ENCODE measurements around the gene KRTAP5-1.

Gene KRTAP5-1

GRCh38 chr11:1572197-1573076 lies 12.6 kb downstream of the KRTAP5-1 start, which contains the start of gene DUSP8:
Gene DUSP8 (minus strand): TSS chr11:1572271. CDS start chr11:1565826, 6,445 bp downstream.
- peak; percentile 89 for DNase-seq (ENCODE audit: low spot score)

- DNase-seq (ENCODE audit: low spot score), result no peak
Measured at GRCh38 chr11:1571760-1572196, 13.3 kb downstream of the KRTAP5-1 start.

GRCh38 chr11:1570896-1571759 lies 14.0 kb downstream of the KRTAP5-1 start:
- no peak for DNase-seq (ENCODE audit: low spot score)

- DNase-seq (ENCODE audit: low spot score), result no peak
Measured at GRCh38 chr11:1570531-1570895, 14.6 kb downstream of the KRTAP5-1 start.

- no peak for DNase-seq (ENCODE audit: low spot score)
Measured at GRCh38 chr11:1570001-1570453, 15.1 kb downstream of the KRTAP5-1 start.

- no peak for DNase-seq (ENCODE audit: low spot score)
Measured at GRCh38 chr11:1569251-1569780, 15.8 kb downstream of the KRTAP5-1 start.

GRCh38 chr11:1568441-1568911 lies 16.6 kb downstream of the KRTAP5-1 start:
- no peak for DNase-seq (ENCODE audit: low spot score)

GRCh38 chr11:1567721-1568100 lies 17.4 kb downstream of the KRTAP5-1 start:
- DNase-seq (ENCODE audit: low spot score), result no peak

GRCh38 chr11:1567052-1567720 lies 17.9 kb downstream of the KRTAP5-1 start:
- no peak for DNase-seq (ENCODE audit: low spot score)

GRCh38 chr11:1566381-1567051 lies 18.6 kb downstream of the KRTAP5-1 start:
- no peak for DNase-seq (ENCODE audit: low spot score)

GRCh38 chr11:1565904-1566247 lies 19.2 kb downstream of the KRTAP5-1 start:
- DNase-seq (ENCODE audit: low spot score), result no peak

- DNase-seq (ENCODE audit: low spot score), result no peak
Measured at GRCh38 chr11:1565173-1565903, 19.7 kb downstream of the KRTAP5-1 start.

- no peak for DNase-seq (ENCODE audit: low spot score)
Measured at GRCh38 chr11:1564535-1565172, 20.4 kb downstream of the KRTAP5-1 start.

- DNase-seq (ENCODE audit: low spot score), result no peak
Measured at GRCh38 chr11:1563697-1564534, 21.2 kb downstream of the KRTAP5-1 start.

GRCh38 chr11:1563149-1563638 lies 21.9 kb downstream of the KRTAP5-1 start:
- no peak for DNase-seq (ENCODE audit: low spot score)

GRCh38 chr11:1562469-1563148 lies 22.5 kb downstream of the KRTAP5-1 start:
- DNase-seq (ENCODE audit: low spot score), result no peak

GRCh38 chr11:1561955-1562354 lies 23.1 kb downstream of the KRTAP5-1 start:
- DNase-seq (ENCODE audit: low spot score), result no peak

- DNase-seq (ENCODE audit: low spot score), result no peak
Measured at GRCh38 chr11:1561266-1561665, 23.8 kb downstream of the KRTAP5-1 start.

All from globus pallidus (tissue), 1 donor.